OCI-LY7 (cell line): ENCODE data around the gene ERCC4. TPM values are rescaled to one million over a fixed set of nuclear protein-coding genes. Genes with fewer than 3 reads are reported as not detected.

Experiments
- BruUV-seq: library from RNA; stranded (reverse); fragments of 400-500 nt; replicated peaks from 2 replicates; lab custom pipeline; 2021; lab: Mats Ljungman, UMichigan
- CTCF ChIA-PET: fragments of 300-600 bp; sonication (Branson Sonifier 250); formaldehyde crosslinking; loops from one replicate; lab custom pipeline; 2022; ENCODE audit warnings: antibody characterized with exemption; ENCODE audit not compliant: unreplicated experiment; lab: Charles Lee
- POLR2A ChIA-PET: fragments of 300-600 bp; sonication (Branson Sonifier 250); formaldehyde crosslinking; loops from one replicate; lab custom pipeline; 2022; ENCODE audit warnings: antibody characterized with exemption; lab: Charles Lee
- DNase-seq: peaks from one replicate; pipeline ENCODE4 v3.0.0-alpha.2; 2015; ENCODE audit warnings: low spot score
- H2AFZ ChIP-seq: fragments of 200-600 bp; sonication (generic), shearing (Covaris generic); 2 replicates; pipeline ENCODE4 v1.6.1; 2014; ENCODE audit warnings: mild to moderate bottlenecking, antibody characterized with exemption, low read length, moderate library complexity
- H3K27ac ChIP-seq: fragments of 200-600 bp; sonication (generic); 2 replicates; pipeline ENCODE4 v1.5.1; 2014; ENCODE audit warnings: mixed run types, low read depth, mild to moderate bottlenecking, moderate library complexity, low read length, inconsistent platforms; ENCODE audit not compliant: poor library complexity, severe bottlenecking
- H3K36me3 ChIP-seq: fragments of 200-600 bp; sonication (generic); 2 replicates; pipeline ENCODE4 v1.6.1; 2014; ENCODE audit warnings: mild to moderate bottlenecking, antibody characterized with exemption, low read length, moderate library complexity, mixed read lengths; ENCODE audit not compliant: insufficient read depth
- H3K4me1 ChIP-seq: fragments of 200-600 bp; sonication (generic); 2 replicates; pipeline ENCODE4 v1.5.1; 2014; ENCODE audit warnings: mild to moderate bottlenecking, low read length; ENCODE audit not compliant: insufficient read depth, poor library complexity, severe bottlenecking
- H3K4me2 ChIP-seq: fragments of 200-600 bp; sonication (generic); 2 replicates; pipeline ENCODE4 v1.6.1; 2014; ENCODE audit warnings: mild to moderate bottlenecking, low read length
- H3K4me3 ChIP-seq: fragments of 200-600 bp; sonication (generic); 2 replicates; pipeline ENCODE4 v1.5.1; 2014; ENCODE audit warnings: mild to moderate bottlenecking, low read depth, low read length; ENCODE audit not compliant: poor library complexity, severe bottlenecking
- H3K79me2 ChIP-seq: fragments of 200-600 bp; sonication (generic); 2 replicates; pipeline ENCODE4 v1.6.1; 2016; ENCODE audit warnings: low read depth, mild to moderate bottlenecking, low read length, moderate library complexity, mixed read lengths; ENCODE audit not compliant: insufficient read depth
- H3K9me2 ChIP-seq: fragments of 200-600 bp; sonication (generic); 2 replicates; pipeline ENCODE4 v1.6.1; 2016; ENCODE audit warnings: mild to moderate bottlenecking, low read length, mixed read lengths; ENCODE audit not compliant: insufficient read depth
- H3K9me3 ChIP-seq: fragments of 200-600 bp; sonication (generic); 2 replicates; pipeline ENCODE4 v1.6.1; 2014; ENCODE audit warnings: mild to moderate bottlenecking, mixed run types, low read length, mixed read lengths
- H4K20me1 ChIP-seq: fragments of 200-600 bp; sonication (generic); 2 replicates; pipeline ENCODE4 v1.6.1; 2014; ENCODE audit warnings: mild to moderate bottlenecking, antibody characterized with exemption, low read length, moderate library complexity, mixed read lengths; ENCODE audit not compliant: insufficient read depth
- EZH2phosphoT487 ChIP-seq: fragments of 200-600 bp; sonication (generic); IDR thresholded peaks from 2 replicates; pipeline ENCODE4 v1.6.1; 2018; ENCODE audit warnings: low read depth, borderline replicate concordance, mild to moderate bottlenecking, mixed run types, antibody characterized with exemption, low read length, moderate library complexity, mixed read lengths
- intact Hi-C: fragments of 100-400 bp; cut with micrococcal nuclease; formaldehyde crosslinking; loops from one replicate; pipeline ENCODE4 v1.10.0; 2022; ENCODE audit not compliant: unreplicated experiment
- total RNA-seq, 2 experiments: library from RNA; depleted of rRNA in 1 of 2; stranded (reverse); fragments of >200 nt in 1 of 2; shearing (Covaris generic) in 1 of 2; gene quantifications; 2 replicates each; pipeline ENCODE4 v1.2.3, GENCODE V29; 2014 to 2022
- TF ChIP-seq, protein P1 (sequence below): fragments of 200-600 bp; sonication (generic); conservative IDR thresholded peaks from 2 replicates; pipeline ENCODE4 v1.5.1; 2014; ENCODE audit warnings: mild to moderate bottlenecking, antibody characterized with exemption, low read length, moderate library complexity, mixed read lengths

Gene ERCC4
- total RNA-seq, 2 experiments from 2014 or later: 7.3 to 21.6 TPM

DNA sequence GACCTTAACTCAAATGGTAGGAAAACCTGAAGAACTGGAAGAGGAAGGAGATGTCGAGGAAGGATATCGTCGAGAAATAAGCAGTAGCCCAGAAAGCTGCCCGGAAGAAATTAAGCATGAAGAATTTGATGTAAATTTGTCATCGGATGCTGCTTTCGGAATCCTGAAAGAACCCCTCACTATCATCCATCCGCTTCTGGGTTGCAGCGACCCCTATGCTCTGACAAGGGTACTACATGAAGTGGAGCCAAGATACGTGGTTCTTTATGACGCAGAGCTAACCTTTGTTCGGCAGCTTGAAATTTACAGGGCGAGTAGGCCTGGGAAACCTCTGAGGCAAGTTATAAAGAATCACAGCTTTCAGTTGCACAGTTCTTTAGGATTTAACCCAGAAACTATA is 15.5 kb downstream of the ERCC4 start:
- Histone ChIP-seq H3K4me2 (no peak overlapping the region), H2AFZ (no peak overlapping the region), H3K36me3 (peaks cover 75% of the 10 kb centered on the region), H3K79me2 (no peaks in the 10 kb centered on the region), H4K20me1 (no peaks in the 10 kb centered on the region; the same call in 1 of the 2 replicates), H3K4me3 (no peak overlapping the region), H3K9me3 (peaks cover 5% of the 10 kb centered on the region; the same call in 1 of the 2 replicates), H3K4me1 (no peaks in the 10 kb centered on the region), H3K27ac (no peak overlapping the region), H3K9me2 (no peaks in the 10 kb centered on the region)
- intact Hi-C loops: no loop called here
- TF ChIP-seq EZH2phosphoT487: no peak
- TF ChIP-seq, protein P1, sequence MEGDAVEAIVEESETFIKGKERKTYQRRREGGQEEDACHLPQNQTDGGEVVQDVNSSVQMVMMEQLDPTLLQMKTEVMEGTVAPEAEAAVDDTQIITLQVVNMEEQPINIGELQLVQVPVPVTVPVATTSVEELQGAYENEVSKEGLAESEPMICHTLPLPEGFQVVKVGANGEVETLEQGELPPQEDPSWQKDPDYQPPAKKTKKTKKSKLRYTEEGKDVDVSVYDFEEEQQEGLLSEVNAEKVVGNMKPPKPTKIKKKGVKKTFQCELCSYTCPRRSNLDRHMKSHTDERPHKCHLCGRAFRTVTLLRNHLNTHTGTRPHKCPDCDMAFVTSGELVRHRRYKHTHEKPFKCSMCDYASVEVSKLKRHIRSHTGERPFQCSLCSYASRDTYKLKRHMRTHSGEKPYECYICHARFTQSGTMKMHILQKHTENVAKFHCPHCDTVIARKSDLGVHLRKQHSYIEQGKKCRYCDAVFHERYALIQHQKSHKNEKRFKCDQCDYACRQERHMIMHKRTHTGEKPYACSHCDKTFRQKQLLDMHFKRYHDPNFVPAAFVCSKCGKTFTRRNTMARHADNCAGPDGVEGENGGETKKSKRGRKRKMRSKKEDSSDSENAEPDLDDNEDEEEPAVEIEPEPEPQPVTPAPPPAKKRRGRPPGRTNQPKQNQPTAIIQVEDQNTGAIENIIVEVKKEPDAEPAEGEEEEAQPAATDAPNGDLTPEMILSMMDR: peak; percentile 69
- no TSS peak for BruUV-seq
- CTCF ChIA-PET: no interaction called here
- POLR2A ChIA-PET: no interaction called here
- DNase-seq: peak; percentile 4

DNA sequence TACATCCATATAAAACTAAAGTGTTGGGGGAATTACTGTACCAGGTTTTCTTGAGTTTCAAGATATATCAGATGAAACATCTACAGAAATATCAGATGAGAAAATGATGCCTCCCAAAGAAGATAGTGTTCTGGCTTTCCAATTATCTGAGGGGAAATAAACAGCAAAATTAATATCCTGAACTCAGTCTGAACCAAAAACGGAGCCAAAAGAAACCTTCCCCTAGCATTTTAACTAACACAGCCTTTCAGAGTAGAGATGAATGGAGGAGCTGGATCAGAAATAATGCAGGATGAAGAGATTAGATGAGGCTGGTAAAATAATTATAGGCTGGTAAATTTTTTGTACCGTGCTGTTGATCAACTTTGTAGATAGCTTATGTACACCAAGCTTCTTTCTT is 16.2 kb downstream of the ERCC4 start:
- BruUV-seq: no TSS peak
- no peak overlapping the region for H3K27ac ChIP-seq
- no peaks in the 10 kb centered on the region for H3K79me2 ChIP-seq
- H3K9me2 ChIP-seq: no peaks in the 10 kb centered on the region
- H3K9me3 ChIP-seq: peaks cover 5% of the 10 kb centered on the region; the same call in 1 of the 2 replicates
- DNase-seq: no peak
- no peak overlapping the region for H2AFZ ChIP-seq
- CTCF ChIA-PET: no interaction called here
- intact Hi-C loops: no loop called here
- POLR2A ChIA-PET: interaction anchor here (0.7 kb wide), 4 partner anchors 160 to 713 kb away, joined by 3 to 5 read pairs (median 3); no protein-coding TSS in a partner anchor
- no peaks in the 10 kb centered on the region for H3K4me1 ChIP-seq
- H3K4me2 ChIP-seq: no peak overlapping the region
- peaks cover 69% of the 10 kb centered on the region for H3K36me3 ChIP-seq
- no peak overlapping the region for H3K4me3 ChIP-seq
- TF ChIP-seq, protein P1: no peak
- TF ChIP-seq EZH2phosphoT487: no peak
- no peaks in the 10 kb centered on the region; the same call in 1 of the 2 replicates for H4K20me1 ChIP-seq

DNA sequence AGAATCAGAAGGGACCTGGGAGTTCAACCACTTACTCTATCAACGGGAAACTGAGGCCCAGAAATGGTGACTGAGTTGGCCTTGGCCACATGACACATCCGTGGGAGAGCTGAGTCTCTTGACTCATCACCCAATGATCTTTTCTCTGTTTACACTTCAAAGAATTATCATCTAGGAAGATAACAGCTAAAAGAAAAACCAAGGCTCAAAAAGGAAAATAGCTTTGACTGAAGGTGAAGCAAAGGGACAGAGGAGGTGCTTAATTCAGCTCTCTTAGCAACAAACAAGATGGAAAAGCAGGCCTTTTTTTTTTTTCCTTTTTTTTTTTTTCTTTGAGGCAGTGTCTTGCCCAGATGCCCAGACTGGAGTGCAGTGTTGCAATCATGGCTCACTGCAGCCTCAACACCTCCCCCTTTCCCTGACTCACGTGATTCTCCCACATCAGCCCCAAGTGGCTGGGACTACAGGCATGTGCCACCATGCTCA is 16.7 kb downstream of the ERCC4 start:
- ChIA-PET CTCF (interaction anchor here (0.7 kb wide), 1 partner anchor 17 kb away, joined by 3 read pairs; the partner anchor contains the start of gene ERCC4), POLR2A (interaction anchor here (0.7 kb wide), 4 partner anchors 160 to 714 kb away, joined by 3 to 5 read pairs (median 3); no protein-coding TSS in a partner anchor)
- Histone ChIP-seq H3K4me1 (no peaks in the 10 kb centered on the region), H3K79me2 (no peaks in the 10 kb centered on the region), H3K4me2 (no peak overlapping the region), H3K36me3 (peaks cover 64% of the 10 kb centered on the region), H3K9me3 (peaks cover 5% of the 10 kb centered on the region; the same call in 1 of the 2 replicates), H3K4me3 (no peak overlapping the region), H2AFZ (no peak overlapping the region), H3K27ac (no peak overlapping the region), H4K20me1 (no peaks in the 10 kb centered on the region; the same call in 1 of the 2 replicates), H3K9me2 (no peaks in the 10 kb centered on the region)
- DNase-seq: no peak
- TF ChIP-seq, protein P1: no peak
- TF ChIP-seq EZH2phosphoT487: no peak
- BruUV-seq: TSS peak; percentile 31
- intact Hi-C loops: no loop called here
